ENCODE measurements around the gene NPAS3.

Gene NPAS3

GRCh38 chr14:33716921-33717320, 778.2 kb downstream of the NPAS3 start:
- Histone ChIP-seq H3K27me3 (ENCODE audit: insufficient read depth, low read length, poor library complexity) (peaks cover 13% of the 10 kb centered on the region), H3K9me3 (ENCODE audit: insufficient read depth, low read length, severe bottlenecking) (no peaks in the 10 kb centered on the region), H2AFZ (ENCODE audit: low read depth, low read length) (no peak overlapping the region), H3K4me3 (ENCODE audit: low read depth in 1 of 2, low read length in 2 of 2) (no peak overlapping the region), H3K4me1 (ENCODE audit: insufficient read depth, low read length) (no peaks in the 10 kb centered on the region), H3K27ac (ENCODE audit: low read length) (no peak overlapping the region), H3K9ac (ENCODE audit: low read depth, low read length) (no peak overlapping the region), H3K4me2 (ENCODE audit: insufficient read depth, low read length) (no peak overlapping the region), H4K20me1 (ENCODE audit: insufficient read depth, low read length) (no peaks in the 10 kb centered on the region), H3K36me3 (ENCODE audit: insufficient read depth, low read length) (no peaks in the 10 kb centered on the region), H3K79me2 (ENCODE audit: insufficient read depth, low read length) (no peaks in the 10 kb centered on the region)
- ATAC-seq (ENCODE audit: insufficient read depth, low read depth): no peak
- no peak for DNase-seq
- no peak for TF ChIP-seq CTCF (IDR thresholded peaks at IDR 0.05; ENCODE audit: borderline replicate concordance, extremely low read depth, low read length, poor library complexity, severe bottlenecking)
- TF ChIP-seq EZH2 (IDR thresholded peaks at IDR 0.05; ENCODE audit: borderline replicate concordance, low read depth, low read length, severe bottlenecking): no peak

DNA sequence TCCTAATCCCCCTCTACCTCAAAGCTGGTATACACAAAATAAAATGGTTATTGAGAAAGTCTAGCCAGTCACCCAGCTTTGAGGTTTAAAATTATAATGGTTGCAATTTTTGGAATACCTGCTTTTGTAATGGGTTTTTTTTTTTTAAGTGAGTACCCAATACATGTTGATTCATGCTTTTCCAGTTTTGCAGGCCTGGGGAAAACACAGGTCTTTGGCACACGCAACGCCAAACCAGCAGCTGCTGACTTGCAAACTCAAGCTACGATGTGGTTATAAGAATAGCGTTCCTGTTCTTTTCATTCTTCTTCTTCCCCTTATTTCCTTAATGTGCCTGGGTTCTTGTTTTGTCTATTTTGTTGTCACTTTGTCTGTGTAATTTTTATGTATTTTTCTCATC, 779.2 kb downstream of the NPAS3 start:
- H3K4me3 ChIP-seq (ENCODE audit: low read depth in 1 of 2, low read length in 2 of 2): no peak overlapping the region
- no peaks in the 10 kb centered on the region for H3K9me3 ChIP-seq (ENCODE audit: insufficient read depth, low read length, severe bottlenecking)
- no peaks in the 10 kb centered on the region for H3K4me1 ChIP-seq (ENCODE audit: insufficient read depth, low read length)
- H3K79me2 ChIP-seq (ENCODE audit: insufficient read depth, low read length): no peaks in the 10 kb centered on the region
- H3K4me2 ChIP-seq (ENCODE audit: insufficient read depth, low read length): no peak overlapping the region
- H3K27me3 ChIP-seq (ENCODE audit: insufficient read depth, low read length, poor library complexity): peaks cover 14% of the 10 kb centered on the region
- no peaks in the 10 kb centered on the region for H4K20me1 ChIP-seq (ENCODE audit: insufficient read depth, low read length)
- no peak for DNase-seq
- no peak overlapping the region for H3K27ac ChIP-seq (ENCODE audit: low read length)
- no peak for ATAC-seq (ENCODE audit: insufficient read depth, low read depth)
- no peak overlapping the region for H3K9ac ChIP-seq (ENCODE audit: low read depth, low read length)
- no peaks in the 10 kb centered on the region for H3K36me3 ChIP-seq (ENCODE audit: insufficient read depth, low read length)
- TF ChIP-seq EZH2 (IDR thresholded peaks at IDR 0.05; ENCODE audit: borderline replicate concordance, low read depth, low read length, severe bottlenecking) (no peak), CTCF (IDR thresholded peaks at IDR 0.05; ENCODE audit: borderline replicate concordance, extremely low read depth, low read length, poor library complexity, severe bottlenecking) (no peak)
- H2AFZ ChIP-seq (ENCODE audit: low read depth, low read length): no peak overlapping the region

GRCh38 chr14:33720284-33720787, 781.7 kb downstream of the NPAS3 start:
- H3K4me3 ChIP-seq (ENCODE audit: low read depth in 1 of 2, low read length in 2 of 2): no peak overlapping the region
- no peaks in the 10 kb centered on the region for H3K4me1 ChIP-seq (ENCODE audit: insufficient read depth, low read length)
- H3K9me3 ChIP-seq (ENCODE audit: insufficient read depth, low read length, severe bottlenecking): no peaks in the 10 kb centered on the region
- ATAC-seq (ENCODE audit: insufficient read depth, low read depth): no peak
- H3K79me2 ChIP-seq (ENCODE audit: insufficient read depth, low read length): no peaks in the 10 kb centered on the region
- DNase-seq: no peak
- H3K27me3 ChIP-seq (ENCODE audit: insufficient read depth, low read length, poor library complexity): peaks cover 15% of the 10 kb centered on the region
- no peak overlapping the region for H3K9ac ChIP-seq (ENCODE audit: low read depth, low read length)
- no peak overlapping the region for H3K4me2 ChIP-seq (ENCODE audit: insufficient read depth, low read length)
- TF ChIP-seq CTCF (IDR thresholded peaks at IDR 0.05; ENCODE audit: borderline replicate concordance, extremely low read depth, low read length, poor library complexity, severe bottlenecking) (no peak), EZH2 (IDR thresholded peaks at IDR 0.05; ENCODE audit: borderline replicate concordance, low read depth, low read length, severe bottlenecking) (no peak)
- H3K36me3 ChIP-seq (ENCODE audit: insufficient read depth, low read length): no peaks in the 10 kb centered on the region
- H3K27ac ChIP-seq (ENCODE audit: low read length): no peak overlapping the region
- no peak overlapping the region for H2AFZ ChIP-seq (ENCODE audit: low read depth, low read length)
- no peaks in the 10 kb centered on the region for H4K20me1 ChIP-seq (ENCODE audit: insufficient read depth, low read length)

- no peak overlapping the region for H3K27ac ChIP-seq (ENCODE audit: low read length)
- no peak for ATAC-seq (ENCODE audit: insufficient read depth, low read depth)
- no peaks in the 10 kb centered on the region for H3K9me3 ChIP-seq (ENCODE audit: insufficient read depth, low read length, severe bottlenecking)
Measured at GRCh38 chr14:33726685-33727084, 788.0 kb downstream of the NPAS3 start.

More at GRCh38 chr14:33726685-33727084, 788.0 kb downstream of the NPAS3 start:
- Histone ChIP-seq H3K79me2 (ENCODE audit: insufficient read depth, low read length) (no peaks in the 10 kb centered on the region), H3K4me3 (ENCODE audit: low read depth in 1 of 2, low read length in 2 of 2) (no peak overlapping the region), H2AFZ (ENCODE audit: low read depth, low read length) (no peak overlapping the region), H3K9ac (ENCODE audit: low read depth, low read length) (no peak overlapping the region), H3K4me1 (ENCODE audit: insufficient read depth, low read length) (no peaks in the 10 kb centered on the region), H4K20me1 (ENCODE audit: insufficient read depth, low read length) (no peaks in the 10 kb centered on the region), H3K36me3 (ENCODE audit: insufficient read depth, low read length) (no peaks in the 10 kb centered on the region), H3K4me2 (ENCODE audit: insufficient read depth, low read length) (no peak overlapping the region), H3K27me3 (ENCODE audit: insufficient read depth, low read length, poor library complexity) (peaks cover 2% of the 10 kb centered on the region)
- TF ChIP-seq CTCF (IDR thresholded peaks at IDR 0.05; ENCODE audit: borderline replicate concordance, extremely low read depth, low read length, poor library complexity, severe bottlenecking): no peak
- no peak for TF ChIP-seq EZH2 (IDR thresholded peaks at IDR 0.05; ENCODE audit: borderline replicate concordance, low read depth, low read length, severe bottlenecking)
- no peak for DNase-seq

All from DND-41 (cell line).